HG03108 (cell line): ENCODE measurements around the gene TCEA2.

ENCODE experiments used
- ATAC-seq: cut with Tn5 transposase; IDR thresholded peaks from one replicate; pipeline ENCODE4 v1.9.1; 2021; ENCODE audit warnings: moderate library complexity; ENCODE audit not compliant: unreplicated experiment

Gene TCEA2

GRCh38 chr20:64119301-64119680 lies 56.3 kb downstream of the TCEA2 start:
- ATAC-seq = no peak

GRCh38 chr20:64119681-64120341 lies 56.8 kb downstream of the TCEA2 start:
- ATAC-seq = no peak

- ATAC-seq = no peak
Observed at GRCh38 chr20:64121586-64121985, 58.6 kb downstream of the TCEA2 start.
